ENCODE data around the gene DTX3.
"Not testable (repeated sequence)": the region's sequence is repeated elsewhere in the genome, so short reads cannot be mapped to it uniquely, and the experiment has no call there.

DTX3 gene

GRCh38 chr12:57604454-57604991, at the start of gene DTX3:
Gene DTX3 (plus strand): TSS chr12:57604824. CDS start chr12:57606518, 1,694 bp downstream.
- Histone ChIP-seq H3K9ac (peak within 1 kb of the TSS; percentile 93), H2AFZ (ENCODE audit: low read depth) (peak within 1 kb of the TSS; percentile 99), H3K4me2 (peak within 1 kb of the TSS; percentile 97), H3K36me3 (ENCODE audit: insufficient read depth) (no peaks in the 10 kb centered on the region), H3K27ac (peak within 1 kb of the TSS; percentile 71), H4K20me1 (ENCODE audit: insufficient read depth) (no peaks in the 10 kb centered on the region), H3K4me3 (IDR thresholded peaks at IDR 0.05; ENCODE audit: insufficient read depth, low read depth, low read length) (peak within 1 kb of the TSS; percentile 76), H3K27me3 (ENCODE audit: insufficient read depth, low read depth) (no peaks in the 10 kb centered on the region), H3K79me2 (ENCODE audit: insufficient read depth, low read depth) (no peaks in the 10 kb centered on the region), H3K4me1 (ENCODE audit: low read depth, poor library complexity, severe bottlenecking) (peaks cover 30% of the 10 kb centered on the region)
- TF ChIP-seq CTCF (conservative IDR thresholded peaks at IDR 0.05; ENCODE audit: low read depth, low read length): 0 out of 2 replicates have a peak, but pooled peaks have one; percentile 27

GRCh38 chr12:57554897-57555296, 49.7 kb upstream of the DTX3 start:
- Histone ChIP-seq H3K9ac (no peak overlapping the region), H3K4me1 (ENCODE audit: low read depth, poor library complexity, severe bottlenecking) (peaks cover 5% of the 10 kb centered on the region), H4K20me1 (ENCODE audit: insufficient read depth) (no peaks in the 10 kb centered on the region), H3K79me2 (ENCODE audit: insufficient read depth, low read depth) (no peaks in the 10 kb centered on the region), H3K4me2 (no peak overlapping the region), H3K27me3 (ENCODE audit: insufficient read depth, low read depth) (peaks cover 5% of the 10 kb centered on the region; the same call in 1 of the 2 replicates), H3K4me3 (IDR thresholded peaks at IDR 0.05; ENCODE audit: insufficient read depth, low read depth, low read length) (no peak overlapping the region), H3K27ac (no peak overlapping the region), H3K36me3 (ENCODE audit: insufficient read depth) (no peaks in the 10 kb centered on the region), H2AFZ (ENCODE audit: low read depth) (no peak overlapping the region)
- no peak for TF ChIP-seq CTCF (conservative IDR thresholded peaks at IDR 0.05; ENCODE audit: low read depth, low read length)

GRCh38 chr12:57558864-57559263, 45.8 kb upstream of the DTX3 start:
- H3K79me2 ChIP-seq (ENCODE audit: insufficient read depth, low read depth): no peaks in the 10 kb centered on the region
- H2AFZ ChIP-seq (ENCODE audit: low read depth): no peak overlapping the region

GRCh38 chr12:57560516-57560915, 44.1 kb upstream of the DTX3 start:
- peaks cover 5% of the 10 kb centered on the region; the same call in 1 of the 2 replicates for H3K27me3 ChIP-seq (ENCODE audit: insufficient read depth, low read depth)
- H3K4me2 ChIP-seq: no peak overlapping the region
- H3K36me3 ChIP-seq (ENCODE audit: insufficient read depth): no peaks in the 10 kb centered on the region
- H3K79me2 ChIP-seq (ENCODE audit: insufficient read depth, low read depth): no peaks in the 10 kb centered on the region
- H3K4me3 ChIP-seq (IDR thresholded peaks at IDR 0.05; ENCODE audit: insufficient read depth, low read depth, low read length): no peak overlapping the region
- no peak overlapping the region for H2AFZ ChIP-seq (ENCODE audit: low read depth)
- H4K20me1 ChIP-seq (ENCODE audit: insufficient read depth): no peaks in the 10 kb centered on the region
- H3K4me1 ChIP-seq (ENCODE audit: low read depth, poor library complexity, severe bottlenecking): no peaks in the 10 kb centered on the region
- no peak overlapping the region for H3K9ac ChIP-seq
- H3K27ac ChIP-seq: no peak overlapping the region
- TF ChIP-seq CTCF (conservative IDR thresholded peaks at IDR 0.05; ENCODE audit: low read depth, low read length): no peak

More at GRCh38 chr12:57558864-57559263, 45.8 kb upstream of the DTX3 start:
- Histone ChIP-seq H3K27ac (no peak overlapping the region), H3K4me2 (no peak overlapping the region), H3K4me1 (ENCODE audit: low read depth, poor library complexity, severe bottlenecking) (no peaks in the 10 kb centered on the region), H3K27me3 (ENCODE audit: insufficient read depth, low read depth) (no peaks in the 10 kb centered on the region; the same call in 1 of the 2 replicates), H3K9ac (no peak overlapping the region), H4K20me1 (ENCODE audit: insufficient read depth) (no peaks in the 10 kb centered on the region), H3K4me3 (IDR thresholded peaks at IDR 0.05; ENCODE audit: insufficient read depth, low read depth, low read length) (no peak overlapping the region), H3K36me3 (ENCODE audit: insufficient read depth) (no peaks in the 10 kb centered on the region)
- no peak for TF ChIP-seq CTCF (conservative IDR thresholded peaks at IDR 0.05; ENCODE audit: low read depth, low read length)

- not testable (repeated sequence) for H2AFZ ChIP-seq (ENCODE audit: low read depth); H3K27ac ChIP-seq; H3K79me2 ChIP-seq (ENCODE audit: insufficient read depth, low read depth); H3K27me3 ChIP-seq (ENCODE audit: insufficient read depth, low read depth); H3K9ac ChIP-seq; H3K4me2 ChIP-seq; H3K4me1 ChIP-seq (ENCODE audit: low read depth, poor library complexity, severe bottlenecking); H3K4me3 ChIP-seq (IDR thresholded peaks at IDR 0.05; ENCODE audit: insufficient read depth, low read depth, low read length); H3K36me3 ChIP-seq (ENCODE audit: insufficient read depth); H4K20me1 ChIP-seq (ENCODE audit: insufficient read depth)
Observed at GRCh38 chr12:57561117-57561516, 43.5 kb upstream of the DTX3 start.
